ENCODE data around the gene USP9X.
"Not testable (repeated sequence)": the region's sequence is repeated elsewhere in the genome, so short reads cannot be mapped to it uniquely, and the experiment has no call there.

The USP9X gene

GRCh38 chrX:41051288-41051687 is 34.0 kb upstream of the USP9X start:
- Histone ChIP-seq H3K4me1 (no peaks in the 10 kb centered on the region), H3K27me3 (ENCODE audit: control insufficient read depth, insufficient read depth, low read length) (no peaks in the 10 kb centered on the region), H3K9me3 (ENCODE audit: control insufficient read depth, low read length) (no peaks in the 10 kb centered on the region), H3K9ac (no peak overlapping the region), H3K36me3 (ENCODE audit: control insufficient read depth, insufficient read depth, low read length) (no peaks in the 10 kb centered on the region), H3K4me2 (ENCODE audit: low read length) (no peak overlapping the region), H2AFZ (no peak overlapping the region), H3K79me2 (no peaks in the 10 kb centered on the region), H3K27ac (no peak overlapping the region), H3K4me3 (ENCODE audit: low read depth, low read length) (no peak overlapping the region)
- no peak for TF ChIP-seq CTCF (IDR thresholded peaks at IDR 0.05)

- Histone ChIP-seq H3K4me2 (ENCODE audit: low read length) (no peak overlapping the region), H3K9ac (no peak overlapping the region), H3K4me3 (ENCODE audit: low read depth, low read length) (no peak overlapping the region), H3K79me2 (no peaks in the 10 kb centered on the region), H3K36me3 (ENCODE audit: control insufficient read depth, insufficient read depth, low read length) (no peaks in the 10 kb centered on the region), H3K4me1 (no peaks in the 10 kb centered on the region), H3K27me3 (ENCODE audit: control insufficient read depth, insufficient read depth, low read length) (no peaks in the 10 kb centered on the region), H2AFZ (no peak overlapping the region), H3K9me3 (ENCODE audit: control insufficient read depth, low read length) (no peaks in the 10 kb centered on the region), H3K27ac (no peak overlapping the region)
- TF ChIP-seq CTCF (IDR thresholded peaks at IDR 0.05): no peak
These were observed 29.5 kb upstream of the USP9X start for GRCh38 chrX:41055740-41056139.

- H3K9ac ChIP-seq; H3K27me3 ChIP-seq (ENCODE audit: control insufficient read depth, insufficient read depth, low read length); H3K4me3 ChIP-seq (ENCODE audit: low read depth, low read length); H2AFZ ChIP-seq; H3K36me3 ChIP-seq (ENCODE audit: control insufficient read depth, insufficient read depth, low read length); H3K4me1 ChIP-seq; H3K27ac ChIP-seq; H3K4me2 ChIP-seq (ENCODE audit: low read length); H3K79me2 ChIP-seq; H3K9me3 ChIP-seq (ENCODE audit: control insufficient read depth, low read length): not testable (repeated sequence)
These were observed 22.0 kb upstream of the USP9X start for GRCh38 chrX:41063276-41063675.

DNA sequence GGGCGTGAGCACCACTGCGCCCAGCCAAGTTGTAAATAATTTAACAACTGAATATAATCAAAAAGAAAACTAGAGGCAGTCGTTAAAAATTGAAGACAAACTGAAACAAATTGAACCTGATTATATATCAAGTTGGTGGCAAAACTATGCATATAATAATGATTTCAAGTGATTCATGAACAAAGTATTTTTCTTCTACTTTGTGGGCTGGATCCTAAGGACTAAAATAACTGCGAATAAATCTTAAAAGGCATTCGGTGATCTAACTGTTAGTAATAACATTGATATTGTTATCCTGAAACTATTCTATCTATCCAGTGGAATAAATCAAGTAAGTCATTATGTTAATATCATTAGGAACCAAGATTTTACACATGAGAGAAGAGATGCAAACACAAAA is 21.2 kb upstream of the USP9X start:
- H3K9ac ChIP-seq: no peak overlapping the region
- H3K9me3 ChIP-seq (ENCODE audit: control insufficient read depth, low read length): no peaks in the 10 kb centered on the region
- no peak overlapping the region for H3K4me3 ChIP-seq (ENCODE audit: low read depth, low read length)
- H3K27me3 ChIP-seq (ENCODE audit: control insufficient read depth, insufficient read depth, low read length): no peaks in the 10 kb centered on the region
- no peak overlapping the region for H2AFZ ChIP-seq
- no peak overlapping the region for H3K4me2 ChIP-seq (ENCODE audit: low read length)
- no peak overlapping the region for H3K27ac ChIP-seq
- no peaks in the 10 kb centered on the region for H3K36me3 ChIP-seq (ENCODE audit: control insufficient read depth, insufficient read depth, low read length)
- H3K79me2 ChIP-seq: no peaks in the 10 kb centered on the region
- TF ChIP-seq CTCF (IDR thresholded peaks at IDR 0.05): no peak
- no peaks in the 10 kb centered on the region for H3K4me1 ChIP-seq

GRCh38 chrX:41066391-41066790 is 18.9 kb upstream of the USP9X start:
- Histone ChIP-seq H3K36me3 (ENCODE audit: control insufficient read depth, insufficient read depth, low read length) (no peaks in the 10 kb centered on the region), H3K9me3 (ENCODE audit: control insufficient read depth, low read length) (no peaks in the 10 kb centered on the region), H3K4me3 (ENCODE audit: low read depth, low read length) (no peak overlapping the region), H3K27me3 (ENCODE audit: control insufficient read depth, insufficient read depth, low read length) (no peaks in the 10 kb centered on the region), H3K4me2 (ENCODE audit: low read length) (no peak overlapping the region), H3K4me1 (no peaks in the 10 kb centered on the region), H3K79me2 (no peaks in the 10 kb centered on the region), H2AFZ (no peak overlapping the region), H3K9ac (no peak overlapping the region), H3K27ac (no peak overlapping the region)
- no peak for TF ChIP-seq CTCF (IDR thresholded peaks at IDR 0.05)
